GM18502 (cell line): ENCODE results near the gene PTPRN2.
"Not testable (repeated sequence)": the region's sequence is repeated elsewhere in the genome, so short reads cannot be mapped to it uniquely, and the experiment has no call there.

Experiments used
- ATAC-seq: cut with Tn5 transposase; IDR thresholded peaks from one replicate; pipeline ENCODE4 v1.9.1; 2021; ENCODE audit warnings: mild to moderate bottlenecking; ENCODE audit not compliant: unreplicated experiment, poor library complexity

PTPRN2 gene

DNA sequence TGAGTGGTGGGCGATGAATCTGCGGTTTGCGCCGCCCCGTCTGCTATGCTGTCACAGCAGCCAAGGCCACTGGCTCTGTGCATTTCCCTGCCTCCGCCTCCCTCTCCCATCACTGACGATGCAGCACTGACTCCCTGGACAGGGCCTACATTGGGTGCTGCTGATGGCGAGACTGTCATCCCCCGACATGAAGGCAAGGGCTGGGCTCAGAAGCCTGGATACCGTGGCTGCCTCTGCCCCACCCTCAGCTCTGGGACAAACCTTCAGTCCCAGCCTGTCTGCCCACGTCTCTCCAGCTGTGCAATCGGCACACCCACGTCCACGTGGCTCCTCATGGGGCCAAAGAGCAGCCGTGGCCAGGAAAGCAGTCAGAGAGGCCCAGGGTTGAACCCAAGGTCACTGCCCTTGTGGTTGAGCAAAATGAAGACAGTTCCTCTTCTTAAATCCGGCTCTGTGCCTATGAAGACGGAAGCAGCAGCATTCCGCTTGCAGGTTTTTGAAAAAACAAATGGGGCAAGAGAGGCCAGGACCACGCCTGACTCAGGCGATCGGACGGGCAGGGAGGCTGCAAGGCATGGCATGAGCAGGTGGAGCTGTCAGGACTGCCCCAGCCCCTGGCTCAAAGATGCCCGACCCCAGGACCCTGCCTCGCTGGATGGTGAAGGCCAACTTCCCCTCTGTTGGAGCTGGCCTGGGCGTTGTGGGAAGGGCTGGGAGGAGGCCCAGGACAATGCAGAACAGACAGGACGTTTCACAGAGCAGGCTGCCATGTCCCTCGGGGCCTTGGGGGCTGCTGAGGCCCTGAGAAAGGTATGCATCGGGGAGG is 733.3 kb downstream of the PTPRN2 start:
- no peak for ATAC-seq

DNA sequence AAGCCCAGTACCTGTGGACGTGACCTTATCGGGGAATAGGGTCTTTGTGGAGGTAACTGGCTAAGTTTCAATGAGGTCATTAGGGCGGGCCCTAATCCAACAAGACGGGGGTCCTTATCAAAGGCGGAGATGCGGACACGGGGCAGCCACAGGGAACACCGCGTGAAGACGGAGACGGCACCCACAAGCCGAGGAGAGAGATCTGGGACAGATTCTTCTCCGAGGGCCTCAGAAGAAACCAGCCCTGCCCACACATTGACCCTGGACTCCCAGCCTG is 733.9 kb downstream of the PTPRN2 start:
- ATAC-seq = no peak

DNA sequence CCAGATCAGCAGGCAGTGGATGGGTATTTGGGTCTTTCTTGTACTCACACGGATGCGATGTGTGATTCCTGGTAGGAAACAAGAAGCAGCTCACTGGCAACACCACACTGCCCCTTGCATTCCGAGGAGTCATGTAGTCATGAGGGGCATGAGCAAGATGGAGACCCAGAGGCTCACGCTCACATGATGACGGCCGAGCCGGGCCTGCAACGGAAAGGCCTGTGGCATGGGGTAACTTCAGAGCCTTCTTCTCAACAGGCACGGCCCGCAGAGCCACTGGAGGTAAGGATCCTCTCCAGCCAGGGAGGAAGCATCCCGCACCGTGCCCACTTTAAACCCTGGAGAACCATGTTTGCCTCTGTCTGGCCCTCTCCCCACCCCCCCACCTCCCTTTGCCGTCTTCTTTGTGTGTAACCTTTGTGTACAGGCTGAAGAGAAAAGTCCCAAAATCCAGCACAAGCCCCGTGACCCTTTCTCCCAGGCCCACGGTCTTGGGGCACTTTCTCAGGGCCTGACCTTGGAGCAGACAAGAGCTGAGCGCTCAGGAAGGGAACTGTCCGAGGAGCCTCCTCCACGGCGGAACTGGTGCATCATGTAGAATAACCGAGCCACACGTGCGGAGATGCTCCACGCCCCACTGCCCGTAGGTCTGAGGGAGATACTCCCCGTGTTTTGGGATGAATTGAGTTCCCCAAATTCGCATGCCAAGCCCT is 734.4 kb downstream of the PTPRN2 start:
- ATAC-seq = no peak

DNA sequence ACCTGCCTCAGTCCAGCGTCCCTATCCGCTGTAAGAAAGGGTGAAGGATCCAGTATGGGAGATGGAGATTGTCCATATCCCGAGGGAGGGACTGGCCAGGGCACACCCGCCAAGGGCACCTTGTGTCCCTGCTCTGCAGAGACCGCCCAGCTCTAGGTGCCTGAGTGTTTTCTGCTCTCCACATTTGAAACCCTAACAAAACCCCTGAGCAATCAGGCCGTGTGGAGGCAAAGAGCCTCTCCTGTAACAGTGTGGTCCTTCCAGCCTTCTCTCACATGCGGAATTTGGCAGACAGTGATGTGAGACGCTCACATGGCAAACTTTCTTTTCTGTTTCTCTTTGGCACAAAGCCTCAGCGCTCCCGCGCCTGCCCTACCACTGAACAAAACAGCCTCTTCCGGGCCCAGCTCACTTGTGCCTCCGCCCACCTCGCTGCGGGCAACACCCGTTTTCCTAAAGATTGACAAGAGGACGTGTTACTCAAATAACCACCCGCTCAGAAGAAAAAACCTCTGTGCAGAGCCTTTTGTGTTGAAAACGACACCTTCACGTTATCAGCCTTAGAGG is 736.0 kb downstream of the PTPRN2 start:
- no peak for ATAC-seq

DNA sequence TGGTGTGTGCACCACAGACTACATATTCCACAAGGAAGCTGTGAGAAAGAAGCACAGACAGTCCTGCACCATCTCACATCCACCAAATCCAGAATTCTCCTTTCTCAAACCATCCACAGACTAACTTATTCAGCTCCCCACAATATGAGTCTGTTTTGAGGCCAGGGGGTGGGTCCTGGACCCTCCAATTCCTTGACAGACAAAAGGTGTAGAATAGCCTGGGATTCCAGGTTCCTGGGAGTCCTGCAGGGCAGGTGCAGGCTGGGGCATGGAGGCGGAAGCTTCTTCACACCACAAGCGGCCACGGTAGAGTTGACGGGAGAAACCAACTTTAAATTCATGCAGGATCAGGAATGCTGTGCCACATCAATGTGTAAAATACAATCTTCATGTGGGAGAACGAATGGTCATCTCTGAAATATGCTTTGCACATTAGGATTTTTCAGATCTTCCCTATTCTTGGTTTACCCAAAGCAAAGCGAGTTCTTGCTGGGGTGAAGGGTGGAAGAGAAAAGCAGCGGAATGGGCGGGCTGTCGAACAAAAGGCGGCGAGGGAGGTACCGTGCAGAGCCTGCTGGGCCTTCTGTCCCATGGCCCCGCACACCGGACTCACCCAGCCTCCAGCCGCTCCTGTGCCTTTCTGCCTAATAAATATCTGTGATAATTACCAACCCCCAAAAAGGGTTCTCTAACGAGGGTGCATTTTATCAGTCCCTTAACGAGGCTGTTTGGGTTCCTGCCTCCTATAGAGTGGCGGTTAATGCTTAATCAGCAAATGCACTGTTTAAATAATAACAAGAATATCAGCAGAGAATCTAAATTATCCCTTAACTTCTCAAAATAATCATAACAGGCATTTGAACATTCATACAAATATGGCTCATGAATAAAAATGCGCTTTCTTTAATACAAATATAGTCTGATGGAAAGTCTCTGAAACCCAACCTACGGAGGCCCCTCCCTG is 736.9 kb downstream of the PTPRN2 start:
- ATAC-seq = no peak

DNA sequence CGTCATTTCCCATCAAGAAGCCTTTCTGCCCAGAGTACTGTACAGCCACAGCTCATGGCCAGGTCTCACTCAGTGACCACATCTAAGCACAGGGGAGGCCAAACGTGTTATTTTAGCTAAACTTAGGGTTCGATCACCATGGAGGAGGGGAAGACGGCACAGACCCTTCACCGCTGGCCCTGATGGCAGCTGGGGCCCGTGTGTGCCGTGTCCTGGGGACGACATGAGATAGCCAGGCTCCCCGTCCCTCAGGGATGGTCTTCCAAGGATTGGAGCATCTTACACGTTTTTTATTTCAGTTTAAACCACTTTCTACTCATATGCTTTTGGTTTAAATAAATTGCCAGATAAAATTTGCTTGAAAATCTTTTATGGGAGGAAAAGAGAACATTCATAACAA is 737.9 kb downstream of the PTPRN2 start:
- no peak for ATAC-seq

DNA sequence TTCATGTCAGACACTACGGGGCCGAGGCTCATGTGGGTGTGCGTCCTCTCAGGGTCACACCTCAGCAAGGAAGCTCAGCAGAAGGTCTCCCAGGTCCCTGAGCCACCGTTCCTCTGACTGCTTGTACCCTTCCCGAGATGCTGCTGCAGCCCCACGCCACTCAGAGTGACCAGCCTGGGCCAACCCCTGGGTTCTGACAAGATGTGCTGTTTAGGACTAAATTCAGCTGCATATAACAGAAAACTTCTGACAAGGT is 738.4 kb downstream of the PTPRN2 start:
- ATAC-seq = no peak

DNA sequence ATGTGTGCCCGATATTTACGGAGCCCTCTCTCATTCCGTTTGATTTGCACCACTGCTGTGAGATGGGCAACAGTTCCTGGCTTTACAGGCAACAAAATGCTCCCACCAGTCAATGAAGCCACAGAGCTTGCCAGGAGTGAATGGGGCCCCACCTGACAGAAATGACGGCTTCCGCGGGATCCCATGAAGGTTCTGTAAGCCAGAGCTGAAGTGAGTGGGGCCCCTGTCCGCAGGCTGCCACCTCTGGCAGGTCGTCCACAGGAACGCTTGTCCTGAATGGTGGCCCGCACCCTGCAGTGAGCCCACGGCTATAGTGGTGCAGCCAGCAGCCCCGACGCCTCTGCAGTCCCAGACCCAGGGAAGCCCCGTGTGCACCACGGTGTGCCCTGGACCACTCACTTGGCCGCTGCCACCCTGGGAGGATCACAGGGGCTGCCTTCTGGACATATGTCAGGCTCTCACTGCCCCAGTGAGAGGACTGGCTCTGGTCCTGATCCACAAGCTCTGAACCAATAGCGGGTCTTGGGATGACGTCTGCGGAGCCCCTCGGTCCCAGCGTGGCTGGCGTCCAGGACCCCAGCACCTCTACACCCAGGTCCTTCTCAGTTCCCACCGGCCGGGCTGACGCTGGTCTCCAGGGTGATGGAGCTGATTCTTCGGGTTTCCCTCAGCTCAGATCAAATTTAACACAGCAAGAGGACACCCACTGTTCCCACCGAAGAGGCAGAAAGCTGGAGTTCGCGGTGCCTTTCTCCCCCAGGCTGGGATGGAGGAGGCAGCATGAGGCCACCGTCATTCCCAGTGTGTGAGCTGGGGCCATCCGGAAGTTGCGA is 738.9 kb downstream of the PTPRN2 start:
- ATAC-seq = no peak

DNA sequence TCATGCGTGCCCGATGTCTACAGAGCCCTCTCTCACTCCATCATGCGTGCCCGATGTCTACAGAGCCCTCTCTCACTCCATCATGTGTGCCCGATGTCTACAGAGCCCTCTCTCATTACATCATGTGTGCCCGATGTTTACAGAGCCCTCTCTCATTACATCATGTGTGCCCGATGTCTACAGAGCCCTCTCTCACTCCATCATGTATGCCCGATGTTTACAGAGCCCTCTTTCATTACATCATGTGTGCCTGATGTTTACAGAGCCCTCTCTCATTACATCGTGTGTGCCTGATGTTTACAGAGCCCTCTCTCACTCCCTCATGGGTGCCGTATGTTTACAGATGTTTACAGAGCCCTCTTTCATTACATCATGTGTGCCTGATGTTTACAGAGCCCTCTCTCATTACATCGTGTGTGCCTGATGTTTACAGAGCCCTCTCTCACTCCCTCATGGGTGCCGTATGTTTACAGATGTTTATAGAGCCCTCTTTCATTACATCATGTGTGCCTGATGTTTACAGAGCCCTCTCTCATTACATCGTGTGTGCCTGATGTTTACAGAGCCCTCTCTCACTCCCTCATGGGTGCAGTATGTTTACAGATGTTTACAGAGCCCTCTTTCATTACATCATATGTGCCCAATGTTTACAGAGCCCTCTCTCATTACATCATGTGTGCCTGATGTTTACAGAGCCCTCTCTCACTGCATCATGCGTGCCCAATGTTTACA is 739.7 kb downstream of the PTPRN2 start:
- ATAC-seq = not testable (repeated sequence)

DNA sequence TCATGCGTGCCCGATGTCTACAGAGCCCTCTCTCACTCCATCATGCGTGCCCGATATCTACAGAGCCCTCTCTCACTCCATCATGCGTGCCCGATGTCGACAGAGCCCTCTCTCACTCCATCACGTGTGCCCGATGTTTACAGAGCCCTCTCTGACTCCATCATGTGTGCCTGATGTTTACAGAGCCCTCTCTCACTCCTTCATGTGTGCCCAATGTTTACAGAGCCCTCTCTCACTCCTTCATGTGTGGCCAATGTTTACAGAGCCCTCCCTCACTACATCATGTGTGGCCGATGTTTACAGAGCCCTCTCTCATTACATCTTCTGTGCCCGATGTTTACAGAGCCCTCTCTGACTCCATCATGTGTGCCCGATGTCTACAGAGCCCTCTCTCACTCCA is 740.9 kb downstream of the PTPRN2 start:
- ATAC-seq = not testable (repeated sequence)

DNA sequence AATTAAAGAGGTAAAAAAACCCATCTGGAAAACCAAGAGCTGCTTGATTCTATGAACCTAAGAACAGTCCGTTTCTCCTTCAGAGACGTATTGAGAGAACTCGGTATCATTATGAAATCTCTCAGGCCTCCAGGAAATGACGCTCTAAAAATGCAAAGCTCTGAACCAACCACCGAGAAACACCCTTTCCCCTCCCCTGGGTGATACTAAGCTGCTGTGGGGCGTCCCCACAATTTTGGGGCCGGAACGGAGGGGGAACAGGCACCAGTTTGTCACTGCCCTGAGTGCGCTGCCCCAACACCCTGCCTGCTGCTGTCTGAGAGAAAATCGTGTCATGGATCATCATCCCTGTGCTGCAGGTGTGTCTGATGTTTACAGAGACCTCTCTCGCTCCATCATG is 741.4 kb downstream of the PTPRN2 start:
- no peak for ATAC-seq

DNA sequence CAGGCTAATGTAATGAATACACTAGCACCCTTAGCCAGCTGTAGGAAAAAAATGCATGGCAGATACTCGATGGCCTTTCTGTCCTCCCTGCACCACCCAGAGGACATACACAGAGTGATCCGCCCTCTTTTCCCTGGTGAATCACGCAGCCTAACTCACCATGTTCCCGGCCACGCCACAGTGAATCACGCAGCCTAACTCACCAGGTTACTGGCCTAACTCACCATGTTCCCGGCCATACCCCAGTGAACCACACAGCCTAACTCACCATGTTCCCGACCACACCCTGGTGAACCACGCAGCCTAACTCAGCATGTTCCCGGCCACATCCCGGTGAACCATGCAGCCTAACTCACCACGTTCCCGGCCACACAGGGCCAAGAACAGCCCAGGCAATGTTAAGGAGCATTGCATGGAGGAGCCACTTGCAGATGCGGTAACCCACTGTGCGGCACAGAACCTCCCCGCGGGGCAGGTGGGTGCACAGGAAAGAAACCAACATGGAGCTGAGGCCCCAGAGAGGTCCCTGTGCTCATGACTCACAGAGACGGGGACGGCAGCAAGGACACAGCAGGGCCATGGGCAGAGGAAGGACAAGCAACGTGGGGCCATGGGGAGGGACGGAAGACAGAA is 742.3 kb downstream of the PTPRN2 start:
- ATAC-seq = no peak

DNA sequence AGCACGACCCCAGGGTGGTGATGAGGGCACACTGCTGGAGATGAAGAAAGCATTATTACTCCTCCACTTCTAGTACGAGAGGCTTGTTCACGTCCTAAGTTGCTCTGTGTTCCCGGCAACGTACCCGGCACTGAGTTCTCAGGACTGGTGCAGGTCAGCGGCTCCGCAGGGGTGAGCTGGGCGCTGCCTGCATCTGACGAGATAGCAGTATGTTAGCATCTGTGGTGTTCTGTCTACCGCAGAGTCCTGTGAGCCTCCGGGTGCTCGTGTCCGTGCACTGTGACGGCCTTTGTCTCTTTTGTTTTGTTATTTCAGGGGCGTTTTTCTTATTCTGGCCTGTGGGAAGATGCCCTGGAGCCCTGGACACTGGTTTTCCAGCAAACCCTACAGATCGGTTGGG is 743.0 kb downstream of the PTPRN2 start:
- no peak for ATAC-seq

DNA sequence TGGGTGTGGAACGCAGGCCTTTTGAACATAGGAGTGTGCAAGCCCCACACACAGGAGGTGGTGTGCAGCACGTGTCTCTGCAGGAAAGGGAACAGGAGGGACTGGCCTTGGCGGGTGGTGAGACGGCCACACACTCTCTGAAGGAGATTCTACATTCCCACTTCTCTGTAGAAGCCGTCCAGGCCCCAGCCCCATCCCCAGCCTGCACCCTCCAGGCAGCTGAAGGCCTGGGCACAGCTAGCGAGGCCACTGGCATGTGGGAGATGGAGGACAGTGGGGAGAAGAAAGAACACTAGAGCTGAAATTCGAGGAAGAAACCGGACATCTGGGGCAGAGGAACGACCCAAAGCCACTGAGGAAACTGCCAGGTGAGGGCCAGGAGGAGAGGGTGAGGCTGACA is 743.5 kb downstream of the PTPRN2 start:
- ATAC-seq = no peak

DNA sequence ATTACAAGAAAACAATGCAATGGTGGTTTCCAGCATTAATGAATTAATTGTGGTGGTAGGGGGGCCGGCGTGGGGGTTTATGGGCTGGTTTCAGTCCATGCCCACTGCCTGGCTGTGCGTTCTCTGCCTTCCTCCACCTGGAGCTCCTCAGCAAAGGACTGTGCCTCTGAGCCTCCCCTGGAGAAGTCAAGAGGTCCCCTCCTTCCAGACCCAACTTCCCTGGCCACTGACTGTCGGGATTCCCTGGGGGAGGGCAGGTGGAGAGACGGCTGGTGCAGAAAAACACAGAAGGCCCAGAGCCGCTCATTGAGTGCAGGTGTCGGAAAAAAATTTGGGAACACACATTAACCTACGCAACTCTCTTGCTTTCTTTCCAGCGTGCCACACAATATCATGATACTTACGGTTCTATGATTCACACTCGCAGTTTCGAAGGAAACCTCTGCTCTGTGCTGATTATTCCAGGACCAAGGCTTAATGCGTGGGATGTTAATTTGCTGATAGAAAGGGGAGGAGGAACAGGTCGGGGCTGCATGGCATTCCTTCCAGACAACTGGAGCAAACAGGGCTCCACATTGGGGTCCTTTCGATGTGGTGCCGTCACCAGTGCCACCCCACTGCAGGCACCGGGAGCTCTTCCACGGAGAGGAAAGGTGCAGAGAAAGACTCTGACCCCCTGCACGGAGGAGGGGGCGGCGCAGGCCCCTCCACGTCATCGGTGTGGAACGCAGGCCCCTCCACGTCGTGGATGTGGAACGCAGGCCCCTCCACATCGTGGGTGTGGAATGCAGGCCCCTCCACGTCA is 744.1 kb downstream of the PTPRN2 start:
- ATAC-seq = no peak

DNA sequence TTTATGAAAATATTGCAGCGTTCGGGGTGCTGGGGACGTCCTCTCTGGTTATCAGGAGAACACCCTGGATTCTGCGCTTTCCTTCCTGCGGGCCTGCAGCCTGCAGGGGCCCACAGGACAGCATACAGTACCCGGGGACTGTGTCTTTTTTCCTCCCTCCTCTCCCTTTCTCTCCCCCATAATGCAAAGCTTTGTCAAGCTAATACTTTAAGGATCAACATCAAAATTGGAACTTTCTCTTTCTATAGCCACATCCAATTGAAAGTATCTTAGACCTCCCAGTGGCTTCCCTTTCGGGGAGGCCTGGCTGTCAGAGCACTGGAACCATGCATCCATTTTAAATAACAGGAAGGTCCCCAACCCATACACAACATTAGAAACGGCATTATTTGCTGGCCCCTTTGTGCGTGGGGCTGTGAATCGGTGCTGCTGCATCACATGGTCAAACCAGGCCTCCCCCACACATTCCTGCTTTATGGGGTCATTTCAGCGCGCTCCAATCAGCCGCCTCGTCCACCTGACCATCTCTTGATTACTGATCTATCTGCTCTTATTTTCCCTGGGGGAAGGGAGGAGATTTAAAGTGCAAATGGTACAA is 745.8 kb downstream of the PTPRN2 start:
- no peak for ATAC-seq

DNA sequence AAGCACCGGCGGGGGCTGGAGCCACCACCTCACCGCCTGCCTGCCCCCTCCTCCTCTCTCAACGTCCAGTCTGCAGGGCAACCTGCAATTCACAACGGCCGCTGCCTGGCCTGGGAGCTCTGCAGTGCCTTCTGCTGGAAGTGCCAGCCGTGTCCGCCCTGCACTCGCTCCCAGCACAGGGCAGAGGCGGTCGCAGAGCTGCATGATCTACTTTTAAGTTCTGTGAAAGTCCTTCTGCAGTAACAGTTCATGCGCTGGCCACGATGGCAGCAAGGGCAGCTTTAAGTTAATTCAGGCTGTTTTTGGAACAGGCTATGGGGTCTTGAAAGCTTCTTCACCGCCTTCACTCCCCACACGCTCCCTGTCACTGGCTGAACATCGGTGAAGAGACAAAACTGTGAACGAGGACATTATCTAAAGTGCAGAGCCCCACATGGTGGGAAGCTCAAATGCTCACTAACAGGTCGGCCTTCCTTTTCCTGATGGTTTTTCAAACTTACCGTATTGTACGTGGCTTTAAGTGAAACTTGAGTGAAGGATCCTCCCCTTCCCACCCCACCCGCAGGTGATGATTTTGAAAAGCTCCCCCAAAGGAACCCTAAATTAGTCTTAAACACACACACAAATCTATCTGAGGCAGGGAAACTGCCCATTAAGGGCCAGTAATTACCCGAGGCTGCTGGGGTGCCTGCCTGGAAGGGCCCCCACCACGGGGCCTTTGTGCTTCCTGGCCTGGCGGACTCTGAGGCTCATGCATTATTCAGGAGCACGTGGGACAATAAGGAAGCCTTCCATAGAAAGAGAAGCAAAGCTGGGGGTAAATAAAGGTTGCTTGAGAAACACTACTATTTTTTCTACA is 746.5 kb downstream of the PTPRN2 start:
- ATAC-seq = no peak
